B cell (primary cell): Measurements from ENCODE around the gene HJURP. TPM values are rescaled to one million over a fixed set of nuclear protein-coding genes. Genes with fewer than 3 reads are reported as not detected.

ENCODE experiments used
- ATAC-seq: fragments of 200-7000 bp; cut with Tn5 transposase; one replicate; pipeline ENCODE4 v1.10.0; 2021; ENCODE audit warnings: low read depth, mild to moderate bottlenecking, moderate number of reproducible peaks, moderate library complexity
- CTCF ChIA-PET: fragments of 350-600 bp; sonication (Branson Sonifier 250); formaldehyde crosslinking; loops from one replicate; lab custom pipeline; 2021; ENCODE audit warnings: antibody characterized with exemption, inconsistent platforms; lab: Charles Lee
- POLR2A ChIA-PET: fragments of 350-600 bp; sonication (Branson Sonifier 250); formaldehyde crosslinking; loops from one replicate; lab custom pipeline; 2021; ENCODE audit warnings: antibody characterized with exemption; lab: Charles Lee
- DNase-seq: peaks from one replicate; pipeline ENCODE4 v3.0.0; 2013
- H2AFZ ChIP-seq: 2 replicates; pipeline ENCODE4 v1.6.1; 2012; ENCODE audit warnings: mild to moderate bottlenecking, low read depth, low read length; ENCODE audit not compliant: insufficient read depth, poor library complexity, severe bottlenecking
- H3K27ac ChIP-seq, 2 donors: 1 replicate in 1 of 2; 2 replicates in 1 of 2; pipeline ENCODE4 v1.5.1; 2012 to 2013; ENCODE audit warnings: low read length in 2 of 2, mild to moderate bottlenecking in 2 of 2, moderate library complexity in 1 of 2
- H3K27me3 ChIP-seq, 4 experiments: fragments of 200-600 bp in 1 of 4; sonication (generic) in 1 of 4; replicated peaks in 1 of 4; 1 replicate in 2 of 4; 2 replicates in 2 of 4; pipeline versions ENCODE4 v1.6.1 to v1.7.0; 2013 to 2016; ENCODE audit warnings: low read length in 3 of 4, mild to moderate bottlenecking in 2 of 4, mixed read lengths in 1 of 4, moderate library complexity in 1 of 4; ENCODE audit not compliant: insufficient read depth in 4 of 4, control insufficient read depth in 3 of 4; ENCODE audit errors: control extremely low read depth in 1 of 4
- H3K36me3 ChIP-seq, 2 experiments: replicated peaks in 1 of 2; 1 replicate in 1 of 2; 2 replicates in 1 of 2; pipeline versions ENCODE4 v1.6.1 to v1.7.1; 2013; ENCODE audit warnings: low read length in 1 of 2; ENCODE audit not compliant: insufficient read depth in 2 of 2, control insufficient read depth in 1 of 2; ENCODE audit errors: control extremely low read depth in 1 of 2, extremely low read depth in 1 of 2
- H3K4me1 ChIP-seq, 2 donors: fragments of 200-600 bp in 1 of 2; sonication (generic) in 1 of 2; 1 replicate in 1 of 2; 2 replicates in 1 of 2; pipeline versions ENCODE4 v1.5.1 to v1.6.1; 2013 to 2017; ENCODE audit warnings: low read length in 2 of 2; ENCODE audit not compliant: control insufficient read depth in 2 of 2, insufficient read depth in 2 of 2
- H3K4me2 ChIP-seq: replicated peaks from 2 replicates; pipeline ENCODE3; 2012; ENCODE audit warnings: mild to moderate bottlenecking, low read depth, low read length; ENCODE audit not compliant: poor library complexity, severe bottlenecking
- H3K4me3 ChIP-seq, 5 experiments: fragments of 200-600 bp in 1 of 5; sonication (generic) in 1 of 5; 1 replicate in 3 of 5; 2 replicates in 2 of 5; pipeline versions ENCODE4 v1.5.1 to v1.7.0; 2011 to 2016; ENCODE audit warnings: low read length in 4 of 5, mild to moderate bottlenecking in 4 of 5, low read depth in 2 of 5, control low read depth in 1 of 5, moderate library complexity in 1 of 5; ENCODE audit not compliant: insufficient read depth in 1 of 5; ENCODE audit errors: control extremely low read depth in 1 of 5, extremely low read depth in 1 of 5
- H3K79me2 ChIP-seq: fragments of 200-600 bp; sonication (generic); one replicate; pipeline ENCODE4 v1.6.0; 2016; ENCODE audit warnings: low read length; ENCODE audit not compliant: control insufficient read depth, insufficient read depth
- H3K9ac ChIP-seq: fragments of 200-600 bp; sonication (generic); 2 replicates; pipeline ENCODE4 v1.6.1; 2017; ENCODE audit warnings: mild to moderate bottlenecking, low read length, moderate library complexity
- H3K9me3 ChIP-seq, 3 donors: one replicate each; pipeline versions ENCODE4 v1.6.1 to v1.7.1; 2013; ENCODE audit warnings: low read length in 2 of 3; ENCODE audit not compliant: control insufficient read depth in 2 of 3, insufficient read depth in 1 of 3; ENCODE audit errors: control extremely low read depth in 1 of 3
- H4K20me1 ChIP-seq: 2 replicates; pipeline ENCODE4 v1.6.0; 2012; ENCODE audit warnings: mild to moderate bottlenecking, low read length; ENCODE audit not compliant: insufficient read depth, control insufficient read depth, poor library complexity, severe bottlenecking
- H3K27ac Mint-ChIP-seq: one replicate; pipeline ENCODE4 v1.8.0; 2021; ENCODE audit warnings: mixed read lengths
- H3K27me3 Mint-ChIP-seq: one replicate; pipeline ENCODE4 v1.8.0; 2021; ENCODE audit warnings: mixed read lengths
- H3K4me1 Mint-ChIP-seq: one replicate; pipeline ENCODE4 v1.8.0; 2021; ENCODE audit warnings: mixed read lengths
- H3K4me3 Mint-ChIP-seq: one replicate; pipeline ENCODE4 v1.8.0; 2021; ENCODE audit warnings: mixed read lengths
- H3K9me3 Mint-ChIP-seq: one replicate; pipeline ENCODE4 v1.8.0; 2022; ENCODE audit warnings: mixed read lengths; ENCODE audit not compliant: insufficient read depth
- CTCF ChIP-seq: fragments of 200-600 bp; IDR thresholded peaks from one replicate; pipeline ENCODE4 v1.8.0; 2022; ENCODE audit warnings: antibody characterized with exemption, mild to moderate bottlenecking
- EZH2 ChIP-seq: IDR thresholded peaks from 2 replicates; pipeline ENCODE4 v1.6.1; 2012; ENCODE audit warnings: borderline replicate concordance, low read depth, mild to moderate bottlenecking, moderate library complexity, low read length; ENCODE audit not compliant: insufficient read depth, poor library complexity, severe bottlenecking
- WGBS: methylation state at CpG from one replicate; pipeline ENCODE4 v1.1.5; 2013; ENCODE audit warnings: missing lambda C conversion rate; ENCODE audit not compliant: insufficient coverage; 5-methylcytosine and 5-hydroxymethylcytosine counted together
- intact Hi-C: fragments of 100-400 bp; cut with micrococcal nuclease; formaldehyde crosslinking; loops from one replicate; pipeline ENCODE4 v1.10.0; 2022
- polyA plus RNA-seq: library from polyadenylated mRNA; depleted of rRNA; stranded (reverse); fragments of >200 nt; gene quantifications from 2 replicates; pipeline ENCODE4 v1.2.3, GENCODE V29; 2012
- total RNA-seq, 2 donors: library from RNA; stranded (reverse); fragments of 120-200 nt in 1 of 2; gene quantifications; 1 replicate in 1 of 2; 2 replicates in 1 of 2; pipeline versions ENCODE4 v1.2.3 to v1.2.4, GENCODE V29; 2013 to 2022

Gene HJURP
- total and polyA plus RNA-seq, 2 donors (not counting 1 experiment from before 2014, with no cell fraction given): 0.42 to 0.73 TPM

DNA sequence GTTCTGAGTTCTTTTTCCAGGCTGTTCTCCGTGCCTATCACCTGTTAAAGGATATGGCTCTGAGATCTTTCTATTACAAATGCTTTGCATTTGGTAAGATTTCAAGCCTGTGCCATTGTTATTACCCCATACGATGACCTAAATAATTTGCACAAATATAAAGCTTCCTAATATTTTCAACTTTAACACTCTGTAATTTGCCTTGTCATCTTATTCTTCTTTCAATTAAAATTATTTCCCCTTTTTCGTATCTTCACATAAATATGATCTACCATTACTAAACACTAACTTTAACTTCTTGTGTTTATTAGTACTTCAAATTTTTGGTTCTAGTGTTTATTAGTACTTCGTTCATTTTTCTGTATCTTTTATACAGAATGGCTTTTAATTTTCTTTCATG is 17.1 kb upstream of the HJURP start:
- Histone ChIP-seq H3K27me3 (peaks cover 0 to 7% (median 3%) of the 10 kb centered on the region in 4 experiments), H3K79me2 (no peaks in the 10 kb centered on the region), H3K4me1 (peaks cover 0 to 6% of the 10 kb centered on the region in 2 donors), H3K4me3 (no peak overlapping the region), H3K36me3 (no peaks in the 10 kb centered on the region), H3K4me2 (no peak overlapping the region), H3K27ac (no peak overlapping the region), H3K9ac (no peak overlapping the region), H4K20me1 (no peaks in the 10 kb centered on the region), H2AFZ (no peak overlapping the region), H3K9me3 (peaks cover 1 to 11% (median 4%) of the 10 kb centered on the region in 3 donors)
- no peak overlapping the region for H3K27ac Mint-ChIP-seq
- intact Hi-C loops: no loop called here
- H3K4me1 Mint-ChIP-seq: peaks cover 15% of the 10 kb centered on the region
- H3K9me3 Mint-ChIP-seq: peaks cover 5% of the 10 kb centered on the region
- DNase-seq (no peak), ATAC-seq (no peak)
- H3K27me3 Mint-ChIP-seq: peaks cover 31% of the 10 kb centered on the region
- CTCF ChIA-PET: no interaction called here
- TF ChIP-seq CTCF (no peak), EZH2 (no peak)
- no peak overlapping the region for H3K4me3 Mint-ChIP-seq
- WGBS: 90% methylated on average over 2 of the region's 4 CpGs
- POLR2A ChIA-PET: no interaction called here

DNA sequence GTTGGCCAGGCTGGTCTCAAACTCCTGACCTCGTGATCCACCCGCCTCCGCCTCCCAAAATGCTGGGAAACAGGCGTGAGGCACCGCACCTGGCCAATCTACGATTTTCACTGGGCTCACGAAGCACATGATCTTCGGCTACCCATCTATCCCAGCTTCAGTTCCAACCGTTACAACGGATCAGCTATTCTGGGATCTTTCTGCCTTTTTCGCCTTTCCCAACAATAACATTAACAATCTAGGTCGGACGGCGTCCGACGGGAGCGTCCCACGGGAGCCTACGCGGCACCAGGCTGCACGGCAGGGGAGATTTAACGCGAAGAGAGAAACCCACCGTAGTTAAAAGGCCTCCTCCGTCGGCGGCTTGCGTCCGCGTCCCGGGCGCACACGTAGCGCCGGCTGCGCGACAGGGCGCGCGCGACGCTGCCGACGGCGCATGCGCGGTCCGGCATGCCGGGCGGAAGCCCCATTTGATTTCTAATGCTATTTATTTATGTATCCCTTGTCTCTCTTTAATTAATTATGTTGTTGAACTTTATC is 13.7 kb upstream of the HJURP start, which contains the start of gene MSL3B:
Gene MSL3B (minus strand): TSS at position 394 of the 540 bp plus-strand sequence.
- peak within 1 kb of the TSS; percentile 58 to 82 (median 63) for H3K4me3 ChIP-seq
- 25% methylated on average over 35 of the region's 50 CpGs for WGBS
- H3K9me3 ChIP-seq: peaks cover 1 to 20% (median 4%) of the 10 kb centered on the region in 3 donors
- peaks cover 0 to 4% (median under 1%) of the 10 kb centered on the region in 4 experiments for H3K27me3 ChIP-seq
- ChIA-PET POLR2A (interaction anchor here (0.7 kb wide), 2 partner anchors 13 to 30 kb away, joined by 5 to 6 read pairs; no protein-coding TSS in a partner anchor), CTCF (no interaction called here)
- peaks cover 0 to 6% of the 10 kb centered on the region in 2 donors for H3K4me1 ChIP-seq
- peak; percentile 78 for ATAC-seq
- intact Hi-C loops: loop anchor here (1.0 to 10.0 kb wide), 2 partner anchors 14 to 1177 kb away; partner anchors contain the start of gene HJURP
- Mint-ChIP-seq H3K27me3 (peaks cover 11% of the 10 kb centered on the region), H3K27ac (peak within 1 kb of the TSS; percentile 85), H3K4me3 (peak within 1 kb of the TSS; percentile 94), H3K9me3 (no peaks in the 10 kb centered on the region), H3K4me1 (peaks cover 15% of the 10 kb centered on the region)
- TF ChIP-seq EZH2 (no peak), CTCF (no peak)
- peak within 1 kb of the TSS; percentile 78 for H3K9ac ChIP-seq
- DNase-seq: peak; percentile 80
- no peaks in the 10 kb centered on the region for H3K79me2 ChIP-seq
- H3K27ac ChIP-seq: peak within 1 kb of the TSS; percentile 25 to 61
- H2AFZ ChIP-seq: peak within 1 kb of the TSS; percentile 96
- peak within 1 kb of the TSS; percentile 86 for H3K4me2 ChIP-seq
- no peaks in the 10 kb centered on the region for H3K36me3 ChIP-seq
- no peaks in the 10 kb centered on the region for H4K20me1 ChIP-seq
